ENCODE measurements around the gene ING5. TPM values are rescaled to one million over a fixed set of nuclear protein-coding genes. Genes with fewer than 3 reads are reported as not detected.

ING5 gene
- total RNA-seq, 2 donors from 2014 or later = 18.3 to 44.2 TPM

GRCh38 chr2:241773511-241774418 lies 71.9 kb downstream of the ING5 start:
- H3K4me3 ChIP-seq = no peak overlapping the region
- H3K4me1 ChIP-seq = no peaks in the 10 kb centered on the region
- TF ChIP-seq, protein P1, sequence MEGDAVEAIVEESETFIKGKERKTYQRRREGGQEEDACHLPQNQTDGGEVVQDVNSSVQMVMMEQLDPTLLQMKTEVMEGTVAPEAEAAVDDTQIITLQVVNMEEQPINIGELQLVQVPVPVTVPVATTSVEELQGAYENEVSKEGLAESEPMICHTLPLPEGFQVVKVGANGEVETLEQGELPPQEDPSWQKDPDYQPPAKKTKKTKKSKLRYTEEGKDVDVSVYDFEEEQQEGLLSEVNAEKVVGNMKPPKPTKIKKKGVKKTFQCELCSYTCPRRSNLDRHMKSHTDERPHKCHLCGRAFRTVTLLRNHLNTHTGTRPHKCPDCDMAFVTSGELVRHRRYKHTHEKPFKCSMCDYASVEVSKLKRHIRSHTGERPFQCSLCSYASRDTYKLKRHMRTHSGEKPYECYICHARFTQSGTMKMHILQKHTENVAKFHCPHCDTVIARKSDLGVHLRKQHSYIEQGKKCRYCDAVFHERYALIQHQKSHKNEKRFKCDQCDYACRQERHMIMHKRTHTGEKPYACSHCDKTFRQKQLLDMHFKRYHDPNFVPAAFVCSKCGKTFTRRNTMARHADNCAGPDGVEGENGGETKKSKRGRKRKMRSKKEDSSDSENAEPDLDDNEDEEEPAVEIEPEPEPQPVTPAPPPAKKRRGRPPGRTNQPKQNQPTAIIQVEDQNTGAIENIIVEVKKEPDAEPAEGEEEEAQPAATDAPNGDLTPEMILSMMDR (IDR thresholded peaks at IDR 0.05) = no peak
- H3K36me3 ChIP-seq = no peaks in the 10 kb centered on the region
- intact Hi-C loops (cut with DNase I) = no loop called here
- H3K27ac ChIP-seq = peak overlapping the region; percentile 82
- peak overlapping the region; percentile 60 to 73 for H3K9ac ChIP-seq (ENCODE audit: low read depth in 2 of 2, low read length in 2 of 2)
- DNase-seq = peak; percentile 92
- no peaks in the 10 kb centered on the region for H3K9me3 ChIP-seq
- no peaks in the 10 kb centered on the region for H3K27me3 ChIP-seq

DNA sequence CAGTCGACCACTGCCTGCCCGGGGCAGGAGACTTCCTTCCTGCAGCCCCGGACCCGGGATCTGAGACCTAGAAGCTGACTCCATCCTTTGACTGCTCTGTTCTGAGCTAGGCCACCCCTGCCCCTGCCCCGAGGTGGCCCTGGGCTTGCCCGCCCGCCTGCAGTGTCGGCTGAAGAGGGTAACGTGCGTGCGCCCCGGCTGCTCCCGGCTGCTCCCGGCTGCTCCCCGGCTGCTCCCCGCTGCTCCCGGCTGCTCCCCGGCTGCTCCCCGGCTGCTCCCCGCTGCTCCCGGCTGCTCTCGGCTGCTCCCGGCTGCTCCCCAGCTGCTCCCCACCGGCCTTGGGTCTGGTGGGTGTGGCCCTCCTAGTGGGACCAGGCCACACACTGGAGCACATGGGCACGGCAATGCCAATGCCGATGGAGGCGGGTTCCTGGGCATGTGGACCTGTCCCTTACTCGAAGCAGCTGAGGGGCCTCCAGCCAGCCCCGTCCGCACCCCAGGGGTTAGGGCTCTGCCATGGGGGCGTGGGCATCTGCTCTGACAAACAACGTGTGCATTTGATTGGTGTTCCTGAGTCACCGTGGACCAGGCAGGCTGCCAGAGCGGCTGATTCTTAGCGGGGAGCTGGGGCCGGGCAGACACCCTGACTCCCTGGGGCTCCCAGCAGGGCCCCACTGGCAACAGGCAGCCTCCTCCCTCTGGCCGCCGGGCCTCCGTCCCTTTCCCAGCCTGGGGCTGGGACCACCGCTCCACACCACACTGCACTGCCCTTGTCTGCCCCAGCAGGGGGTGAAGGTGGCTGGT lies 72.8 kb downstream of the ING5 start:
- Histone ChIP-seq H3K27ac (peak overlapping the region; percentile 82), H3K4me3 (peak overlapping the region; percentile 41), H3K27me3 (no peaks in the 10 kb centered on the region)

GRCh38 chr2:241775223-241776177 lies 73.7 kb downstream of the ING5 start:
- Histone ChIP-seq H3K9ac (ENCODE audit: low read depth in 2 of 2, low read length in 2 of 2) (peak overlapping the region; percentile 60 to 75), H3K27me3 (no peaks in the 10 kb centered on the region), H3K4me1 (no peaks in the 10 kb centered on the region), H3K4me3 (peak overlapping the region; percentile 41), H3K9me3 (no peaks in the 10 kb centered on the region), H3K36me3 (no peaks in the 10 kb centered on the region), H3K27ac (peak overlapping the region; percentile 82)
- intact Hi-C loops (cut with DNase I) = no loop called here
- TF ChIP-seq, protein P1 (IDR thresholded peaks at IDR 0.05) = no peak
- DNase-seq = peak; percentile 63

More for the DNA sequence above, 72.8 kb downstream of the ING5 start:
- TF ChIP-seq, protein P1 (IDR thresholded peaks at IDR 0.05) = no peak
- peak; percentile 88 for DNase-seq
- H3K36me3 ChIP-seq = no peaks in the 10 kb centered on the region
- no peaks in the 10 kb centered on the region for H3K9me3 ChIP-seq
- H3K9ac ChIP-seq (ENCODE audit: low read depth in 2 of 2, low read length in 2 of 2) = peak overlapping the region; percentile 60 to 75
- intact Hi-C loops (cut with DNase I) = no loop called here
- no peaks in the 10 kb centered on the region for H3K4me1 ChIP-seq

DNA sequence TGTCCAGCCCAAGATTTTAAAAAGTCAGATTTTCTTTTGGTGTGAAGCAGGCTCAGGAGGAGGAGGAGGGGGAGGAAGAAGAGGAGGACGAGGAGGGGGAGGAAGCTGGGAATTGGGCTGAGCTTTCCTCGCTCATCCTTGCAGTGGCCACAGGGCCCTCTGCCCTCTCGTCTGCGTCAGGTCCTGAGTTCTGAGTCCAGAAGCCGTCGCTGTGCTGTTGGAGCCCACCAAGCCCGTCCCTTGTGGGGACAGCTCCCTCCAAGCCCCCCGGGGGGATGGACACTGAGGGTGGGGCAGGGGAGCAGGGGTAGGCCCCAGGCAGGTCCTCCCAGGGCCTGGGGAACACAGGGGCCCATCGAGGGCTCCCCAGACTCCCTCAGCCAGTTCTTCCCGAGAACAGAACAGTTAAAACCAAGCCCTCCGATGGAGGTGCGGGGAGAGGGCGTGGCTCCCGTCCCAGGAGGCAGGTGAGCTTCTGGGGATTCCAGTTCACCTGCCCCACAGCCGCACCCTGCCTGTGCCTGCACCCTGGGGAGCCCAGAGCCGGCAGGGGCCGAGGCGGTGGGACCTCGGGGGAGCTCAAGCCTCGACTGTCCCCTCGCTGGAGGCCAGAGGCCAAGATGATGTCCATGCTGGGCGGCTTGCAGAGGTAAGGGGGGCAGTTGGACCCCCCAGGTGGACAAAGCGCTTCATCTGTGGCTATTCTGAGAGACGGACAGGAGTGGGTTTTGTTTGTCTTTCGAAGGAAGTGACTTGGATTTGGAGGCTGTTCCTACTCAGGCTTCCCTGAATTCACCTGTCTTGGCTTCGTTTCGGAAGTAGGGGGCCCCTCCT lies 74.7 kb downstream of the ING5 start, which contains the start of gene GAL3ST2:
TSS of gene GAL3ST2 (plus strand) at position 487 of the 834 bp plus-strand sequence. CDS start at position 621, 134 bp downstream.
- H3K27me3 ChIP-seq = no peaks in the 10 kb centered on the region
- DNase-seq = peak; percentile 82

More for the DNA sequence above, 74.7 kb downstream of the ING5 start, which contains the start of gene GAL3ST2:
- TF ChIP-seq, protein P1 (IDR thresholded peaks at IDR 0.05) = no peak
- no peaks in the 10 kb centered on the region for H3K4me1 ChIP-seq
- H3K9ac ChIP-seq (ENCODE audit: low read depth in 2 of 2, low read length in 2 of 2) = peak within 1 kb of the TSS; percentile 78 to 90
- H3K4me3 ChIP-seq = peak within 1 kb of the TSS; percentile 41
- no peaks in the 10 kb centered on the region for H3K9me3 ChIP-seq
- peak within 1 kb of the TSS; percentile 82 for H3K27ac ChIP-seq
- H3K36me3 ChIP-seq = no peaks in the 10 kb centered on the region
- intact Hi-C loops (cut with DNase I) = no loop called here

Measured in colonic mucosa (tissue), 4 donors.